HepG2 (cell line): ENCODE data around the gene RNPEPL1. TPM values are rescaled to one million over a fixed set of nuclear protein-coding genes. Genes with fewer than 3 reads are reported as not detected.

Experiments
- GPN1 ChIP-seq: sonication (generic); formaldehyde crosslinking; IDR thresholded peaks from 2 replicates; pipeline ENCODE4 v1.5.1; 2020; ENCODE audit warnings: missing genetic modification reagents, borderline replicate concordance
- HOXA3 ChIP-seq: sonication (generic); formaldehyde crosslinking; IDR thresholded peaks from 2 replicates; pipeline ENCODE4 v1.5.0; 2020; ENCODE audit warnings: missing genetic modification reagents
- KAT2B ChIP-seq: fragments of 150-350 bp; IDR thresholded peaks from 2 replicates; pipeline ENCODE4 v1.6.1; 2014; ENCODE audit warnings: low read depth, low read length, borderline replicate concordance
- KDM5B ChIP-seq: sonication (generic); formaldehyde crosslinking; IDR thresholded peaks from 2 replicates; pipeline ENCODE4 v1.4.0; 2020; ENCODE audit warnings: missing genetic modification reagents, mild to moderate bottlenecking, borderline replicate concordance
- PAF1 ChIP-seq: IDR thresholded peaks from 2 replicates; pipeline ENCODE4 v1.6.1; 2016; ENCODE audit warnings: missing genetic modification reagents, missing compliant biosample characterization
- SAP130 ChIP-seq: IDR thresholded peaks from 2 replicates; pipeline ENCODE4 v1.6.1; 2016; ENCODE audit warnings: low read depth
- YY1 ChIP-seq: IDR thresholded peaks from 2 replicates; pipeline ENCODE4 v1.6.1; 2011; ENCODE audit warnings: low read length, low read depth, moderate library complexity, mild to moderate bottlenecking; ENCODE audit not compliant: insufficient read depth, insufficient replicate concordance
- ZBTB21 ChIP-seq: sonication (generic); formaldehyde crosslinking; IDR thresholded peaks from 2 replicates; pipeline ENCODE4 v1.4.0; 2020; ENCODE audit warnings: missing genetic modification reagents
- ZNF430 ChIP-seq: sonication (generic); formaldehyde crosslinking; IDR thresholded peaks from 2 replicates; pipeline ENCODE4 v1.9.0; 2021; ENCODE audit warnings: mild to moderate bottlenecking, missing genetic modification reagents
- ZNF619 ChIP-seq: sonication (generic); formaldehyde crosslinking; IDR thresholded peaks from 2 replicates; pipeline ENCODE4 v1.4.0; 2020; ENCODE audit warnings: mild to moderate bottlenecking, missing genetic modification reagents
- ZNF713 ChIP-seq: sonication (generic); formaldehyde crosslinking; IDR thresholded peaks from 2 replicates; pipeline ENCODE4 v1.4.0; 2020; ENCODE audit warnings: mild to moderate bottlenecking, missing genetic modification reagents
- polyA plus RNA-seq, 8 experiments: library from polyadenylated mRNA; depleted of rRNA in 3 of 8; stranded (reverse) in 7 of 8; unstranded in 1 of 8; fragments of >200 nt; fragmentation: Illumina TruSeq in 4 of 8; extraction: Trizol in 4 of 8; gene quantifications; 2 replicates each; pipeline versions ENCODE4 v1.2.1 to v1.2.3, GENCODE V29; 2011 to 2016; ENCODE audit warnings: low read depth in 4 of 8, missing spikeins in 1 of 8, mixed read lengths in 1 of 8; ENCODE audit not compliant: insufficient read depth in 1 of 8
- total RNA-seq, 5 experiments: library from RNA; depleted of rRNA; stranded (reverse); fragments of >200 nt; fragmentation: Illumina TruSeq; extraction: Trizol; gene quantifications; 2 replicates each; pipeline ENCODE4 v1.2.3, GENCODE V29; 2016; ENCODE audit warnings: low read depth in 1 of 5
- TF ChIP-seq, protein P1 (sequence below): IDR thresholded peaks from 2 replicates; pipeline ENCODE4 v1.6.1; 2016; ENCODE audit warnings: mild to moderate bottlenecking
- TF ChIP-seq, protein P2 (sequence below): sonication (generic); formaldehyde crosslinking; IDR thresholded peaks from 2 replicates; pipeline ENCODE4 v1.5.0; 2020; ENCODE audit warnings: missing genetic modification reagents, mild to moderate bottlenecking, borderline replicate concordance
- TF ChIP-seq, protein P3 (sequence below): sonication (generic); formaldehyde crosslinking; IDR thresholded peaks from 2 replicates; pipeline ENCODE4 v1.4.0; 2020; ENCODE audit warnings: low read depth, mild to moderate bottlenecking, missing genetic modification reagents
- TF ChIP-seq, protein P4 (sequence below): sonication (generic); formaldehyde crosslinking; IDR thresholded peaks from 2 replicates; pipeline ENCODE4 v1.5.1; 2020; ENCODE audit warnings: mild to moderate bottlenecking, moderate library complexity, missing genetic modification reagents
- TF ChIP-seq, protein P5 (sequence below): sonication (generic); formaldehyde crosslinking; IDR thresholded peaks from 2 replicates; pipeline ENCODE4 v1.5.1; 2020; ENCODE audit warnings: mild to moderate bottlenecking, missing genetic modification reagents, moderate library complexity
- TF ChIP-seq, protein P6 (sequence below), 2 experiments: fragments of 450-650 bp in 1 of 2; sonication (generic) in 1 of 2; formaldehyde crosslinking; IDR thresholded peaks; 2 replicates each; pipeline versions ENCODE4 v1.5.0 to v1.8.0; 2020 to 2022; ENCODE audit warnings: mild to moderate bottlenecking in 1 of 2, missing genetic modification reagents in 1 of 2

RNPEPL1 gene
- total and polyA plus RNA-seq, 2 of the 13 experiments (the other 11 are each of a cell fraction or from before 2014, with no cell fraction given) = 13.0 to 18.0 TPM

DNA sequence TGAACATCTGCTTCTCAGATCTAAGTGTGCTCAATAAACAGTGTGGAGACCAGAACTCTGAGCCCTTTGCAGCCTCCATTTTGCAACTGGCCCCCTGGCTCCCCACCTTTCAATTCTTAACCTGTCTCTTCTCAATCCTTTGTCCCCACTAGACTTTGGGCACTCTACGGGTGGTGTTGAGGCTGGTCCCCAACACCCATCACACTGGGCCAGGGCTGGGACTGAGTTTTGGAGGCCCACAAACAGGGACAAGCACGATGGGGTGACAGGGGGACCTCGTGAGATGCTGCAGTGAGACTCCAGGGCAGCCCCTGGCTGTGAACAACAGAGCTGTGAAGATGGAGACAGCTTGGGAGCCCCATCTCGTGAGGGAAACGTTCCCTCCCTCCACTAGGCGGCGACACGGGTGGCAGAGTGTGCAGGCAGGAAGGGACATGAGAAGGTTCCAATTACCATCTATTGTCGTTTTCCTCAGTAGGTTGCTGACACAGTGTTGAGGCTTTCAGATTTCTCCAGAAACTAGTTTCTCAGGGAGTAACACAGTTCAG lies 11.7 kb upstream of the RNPEPL1 start (continued):
- TF ChIP-seq SAP130 (peak; percentile 24; the same call in 1 of the 2 replicates), ZBTB21 (CRISPR knock-in tag) (no peak), KAT2B (no peak), KDM5B (no peak), ZNF713 (CRISPR knock-in tag) (no peak), YY1 (peak; percentile 15), GPN1 (CRISPR knock-in tag) (no peak), ZNF619 (CRISPR knock-in tag) (no peak), ZNF430 (CRISPR knock-in tag) (no peak), HOXA3 (CRISPR knock-in tag) (0 out of 2 replicates have a peak, but pooled peaks have one; percentile 8), PAF1 (no peak)
- TF ChIP-seq, protein P1, sequence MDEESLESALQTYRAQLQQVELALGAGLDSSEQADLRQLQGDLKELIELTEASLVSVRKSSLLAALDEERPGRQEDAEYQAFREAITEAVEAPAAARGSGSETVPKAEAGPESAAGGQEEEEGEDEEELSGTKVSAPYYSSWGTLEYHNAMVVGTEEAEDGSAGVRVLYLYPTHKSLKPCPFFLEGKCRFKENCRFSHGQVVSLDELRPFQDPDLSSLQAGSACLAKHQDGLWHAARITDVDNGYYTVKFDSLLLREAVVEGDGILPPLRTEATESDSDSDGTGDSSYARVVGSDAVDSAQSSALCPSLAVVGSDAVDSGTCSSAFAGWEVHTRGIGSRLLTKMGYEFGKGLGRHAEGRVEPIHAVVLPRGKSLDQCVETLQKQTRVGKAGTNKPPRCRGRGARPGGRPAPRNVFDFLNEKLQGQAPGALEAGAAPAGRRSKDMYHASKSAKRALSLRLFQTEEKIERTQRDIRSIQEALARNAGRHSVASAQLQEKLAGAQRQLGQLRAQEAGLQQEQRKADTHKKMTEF (CRISPR knock-in tag) = no peak
- TF ChIP-seq, protein P2, sequence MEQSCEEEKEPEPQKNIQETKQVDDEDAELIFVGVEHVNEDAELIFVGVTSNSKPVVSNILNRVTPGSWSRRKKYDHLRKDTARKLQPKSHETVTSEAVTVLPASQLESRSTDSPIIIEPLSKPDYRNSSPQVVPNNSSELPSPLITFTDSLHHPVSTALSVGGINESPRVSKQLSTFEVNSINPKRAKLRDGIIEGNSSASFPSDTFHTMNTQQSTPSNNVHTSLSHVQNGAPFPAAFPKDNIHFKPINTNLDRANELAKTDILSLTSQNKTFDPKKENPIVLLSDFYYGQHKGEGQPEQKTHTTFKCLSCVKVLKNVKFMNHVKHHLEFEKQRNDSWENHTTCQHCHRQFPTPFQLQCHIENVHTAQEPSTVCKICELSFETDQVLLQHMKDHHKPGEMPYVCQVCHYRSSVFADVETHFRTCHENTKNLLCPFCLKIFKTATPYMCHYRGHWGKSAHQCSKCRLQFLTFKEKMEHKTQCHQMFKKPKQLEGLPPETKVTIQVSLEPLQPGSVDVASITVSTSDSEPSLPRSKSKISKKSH (CRISPR knock-in tag) = peak; percentile 60; the same call in 1 of the 2 replicates
- TF ChIP-seq, protein P3, sequence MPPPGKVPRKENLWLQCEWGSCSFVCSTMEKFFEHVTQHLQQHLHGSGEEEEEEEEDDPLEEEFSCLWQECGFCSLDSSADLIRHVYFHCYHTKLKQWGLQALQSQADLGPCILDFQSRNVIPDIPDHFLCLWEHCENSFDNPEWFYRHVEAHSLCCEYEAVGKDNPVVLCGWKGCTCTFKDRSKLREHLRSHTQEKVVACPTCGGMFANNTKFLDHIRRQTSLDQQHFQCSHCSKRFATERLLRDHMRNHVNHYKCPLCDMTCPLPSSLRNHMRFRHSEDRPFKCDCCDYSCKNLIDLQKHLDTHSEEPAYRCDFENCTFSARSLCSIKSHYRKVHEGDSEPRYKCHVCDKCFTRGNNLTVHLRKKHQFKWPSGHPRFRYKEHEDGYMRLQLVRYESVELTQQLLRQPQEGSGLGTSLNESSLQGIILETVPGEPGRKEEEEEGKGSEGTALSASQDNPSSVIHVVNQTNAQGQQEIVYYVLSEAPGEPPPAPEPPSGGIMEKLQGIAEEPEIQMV (CRISPR knock-in tag) = no peak
- TF ChIP-seq, protein P4, sequence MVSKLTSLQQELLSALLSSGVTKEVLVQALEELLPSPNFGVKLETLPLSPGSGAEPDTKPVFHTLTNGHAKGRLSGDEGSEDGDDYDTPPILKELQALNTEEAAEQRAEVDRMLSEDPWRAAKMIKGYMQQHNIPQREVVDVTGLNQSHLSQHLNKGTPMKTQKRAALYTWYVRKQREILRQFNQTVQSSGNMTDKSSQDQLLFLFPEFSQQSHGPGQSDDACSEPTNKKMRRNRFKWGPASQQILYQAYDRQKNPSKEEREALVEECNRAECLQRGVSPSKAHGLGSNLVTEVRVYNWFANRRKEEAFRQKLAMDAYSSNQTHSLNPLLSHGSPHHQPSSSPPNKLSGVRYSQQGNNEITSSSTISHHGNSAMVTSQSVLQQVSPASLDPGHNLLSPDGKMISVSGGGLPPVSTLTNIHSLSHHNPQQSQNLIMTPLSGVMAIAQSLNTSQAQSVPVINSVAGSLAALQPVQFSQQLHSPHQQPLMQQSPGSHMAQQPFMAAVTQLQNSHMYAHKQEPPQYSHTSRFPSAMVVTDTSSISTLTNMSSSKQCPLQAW = no peak
- TF ChIP-seq, protein P5, sequence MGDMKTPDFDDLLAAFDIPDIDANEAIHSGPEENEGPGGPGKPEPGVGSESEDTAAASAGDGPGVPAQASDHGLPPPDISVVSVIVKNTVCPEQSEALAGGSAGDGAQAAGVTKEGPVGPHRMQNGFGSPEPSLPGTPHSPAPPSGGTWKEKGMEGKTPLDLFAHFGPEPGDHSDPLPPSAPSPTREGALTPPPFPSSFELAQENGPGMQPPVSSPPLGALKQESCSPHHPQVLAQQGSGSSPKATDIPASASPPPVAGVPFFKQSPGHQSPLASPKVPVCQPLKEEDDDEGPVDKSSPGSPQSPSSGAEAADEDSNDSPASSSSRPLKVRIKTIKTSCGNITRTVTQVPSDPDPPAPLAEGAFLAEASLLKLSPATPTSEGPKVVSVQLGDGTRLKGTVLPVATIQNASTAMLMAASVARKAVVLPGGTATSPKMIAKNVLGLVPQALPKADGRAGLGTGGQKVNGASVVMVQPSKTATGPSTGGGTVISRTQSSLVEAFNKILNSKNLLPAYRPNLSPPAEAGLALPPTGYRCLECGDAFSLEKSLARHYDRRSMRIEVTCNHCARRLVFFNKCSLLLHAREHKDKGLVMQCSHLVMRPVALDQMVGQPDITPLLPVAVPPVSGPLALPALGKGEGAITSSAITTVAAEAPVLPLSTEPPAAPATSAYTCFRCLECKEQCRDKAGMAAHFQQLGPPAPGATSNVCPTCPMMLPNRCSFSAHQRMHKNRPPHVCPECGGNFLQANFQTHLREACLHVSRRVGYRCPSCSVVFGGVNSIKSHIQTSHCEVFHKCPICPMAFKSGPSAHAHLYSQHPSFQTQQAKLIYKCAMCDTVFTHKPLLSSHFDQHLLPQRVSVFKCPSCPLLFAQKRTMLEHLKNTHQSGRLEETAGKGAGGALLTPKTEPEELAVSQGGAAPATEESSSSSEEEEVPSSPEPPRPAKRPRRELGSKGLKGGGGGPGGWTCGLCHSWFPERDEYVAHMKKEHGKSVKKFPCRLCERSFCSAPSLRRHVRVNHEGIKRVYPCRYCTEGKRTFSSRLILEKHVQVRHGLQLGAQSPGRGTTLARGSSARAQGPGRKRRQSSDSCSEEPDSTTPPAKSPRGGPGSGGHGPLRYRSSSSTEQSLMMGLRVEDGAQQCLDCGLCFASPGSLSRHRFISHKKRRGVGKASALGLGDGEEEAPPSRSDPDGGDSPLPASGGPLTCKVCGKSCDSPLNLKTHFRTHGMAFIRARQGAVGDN (CRISPR knock-in tag) = peak; percentile 32; the same call in 1 of the 2 replicates
- TF ChIP-seq, protein P6, sequence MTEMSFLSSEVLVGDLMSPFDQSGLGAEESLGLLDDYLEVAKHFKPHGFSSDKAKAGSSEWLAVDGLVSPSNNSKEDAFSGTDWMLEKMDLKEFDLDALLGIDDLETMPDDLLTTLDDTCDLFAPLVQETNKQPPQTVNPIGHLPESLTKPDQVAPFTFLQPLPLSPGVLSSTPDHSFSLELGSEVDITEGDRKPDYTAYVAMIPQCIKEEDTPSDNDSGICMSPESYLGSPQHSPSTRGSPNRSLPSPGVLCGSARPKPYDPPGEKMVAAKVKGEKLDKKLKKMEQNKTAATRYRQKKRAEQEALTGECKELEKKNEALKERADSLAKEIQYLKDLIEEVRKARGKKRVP (CRISPR knock-in tag; IDR thresholded peaks at IDR 0.05) = no peak
